Loucy (cell line): ENCODE data around the gene NEDD4L.

Experiments used
- H2AFZ ChIP-seq: fragments of 200-600 bp; sonication (generic); 2 replicates; pipeline ENCODE4 v1.6.0; 2016; ENCODE audit warnings: antibody characterized with exemption, mild to moderate bottlenecking, low read length, moderate library complexity
- H3F3A ChIP-seq: fragments of 200-600 bp; 2 replicates; pipeline ENCODE4 v1.6.0; 2016; ENCODE audit warnings: antibody characterized with exemption, low read depth, mild to moderate bottlenecking
- H3K27me3 ChIP-seq: fragments of 200-600 bp; sonication (generic); 2 replicates; pipeline ENCODE4 v1.6.1; 2014; ENCODE audit warnings: low read length, mild to moderate bottlenecking; ENCODE audit not compliant: insufficient read depth, poor library complexity, severe bottlenecking
- H3K36me3 ChIP-seq: fragments of 200-600 bp; sonication (generic); 2 replicates; pipeline ENCODE4 v1.6.1; 2016; ENCODE audit warnings: low read length; ENCODE audit not compliant: insufficient read depth
- H3K4me1 ChIP-seq: fragments of 200-600 bp; sonication (generic); 2 replicates; pipeline ENCODE4 v1.5.1; 2014; ENCODE audit warnings: low read length, mild to moderate bottlenecking; ENCODE audit not compliant: insufficient read depth, poor library complexity, severe bottlenecking
- H3K4me2 ChIP-seq: fragments of 200-600 bp; sonication (generic); 2 replicates; pipeline ENCODE4 v1.6.0; 2014; ENCODE audit warnings: antibody characterized with exemption, low read length, low read depth, mild to moderate bottlenecking; ENCODE audit not compliant: poor library complexity, severe bottlenecking
- H3K4me3 ChIP-seq: fragments of 200-600 bp; sonication (generic); 2 replicates; pipeline ENCODE4 v1.5.1; 2014; ENCODE audit warnings: low read length, mild to moderate bottlenecking, mixed read lengths; ENCODE audit not compliant: poor library complexity, severe bottlenecking
- H3K79me2 ChIP-seq: fragments of 200-600 bp; sonication (generic); 2 replicates; pipeline ENCODE4 v1.6.1; 2014; ENCODE audit warnings: low read length; ENCODE audit not compliant: insufficient read depth
- H3K9ac ChIP-seq: fragments of 200-600 bp; sonication (generic); 2 replicates; pipeline ENCODE4 v1.6.0; 2014; ENCODE audit warnings: mild to moderate bottlenecking, low read depth, low read length, moderate library complexity; ENCODE audit not compliant: poor library complexity, severe bottlenecking
- H3K9me2 ChIP-seq: fragments of 200-600 bp; sonication (generic); replicated peaks from 2 replicates; pipeline ENCODE4 v1.6.1; 2016; ENCODE audit warnings: low read depth, low read length, mixed read lengths
- H3K9me3 ChIP-seq: fragments of 200-600 bp; sonication (generic); 2 replicates; pipeline ENCODE4 v1.6.1; 2014; ENCODE audit warnings: mild to moderate bottlenecking, antibody characterized with exemption, low read length, low read depth; ENCODE audit not compliant: insufficient read depth
- H4K20me1 ChIP-seq: fragments of 200-600 bp; sonication (generic); 2 replicates; pipeline ENCODE4 v1.6.0; 2014; ENCODE audit warnings: antibody characterized with exemption, low read length, mild to moderate bottlenecking; ENCODE audit not compliant: insufficient read depth, poor library complexity, severe bottlenecking
- CTCF ChIP-seq: fragments of 200-600 bp; sonication (generic); conservative IDR thresholded peaks from 2 replicates; pipeline ENCODE4 v1.5.1; 2014; ENCODE audit warnings: mild to moderate bottlenecking, antibody characterized with exemption, low read length
- EZH2phosphoT487 ChIP-seq: fragments of 200-600 bp; IDR thresholded peaks from 2 replicates; pipeline ENCODE4 v1.6.1; 2018; ENCODE audit warnings: antibody characterized with exemption, mild to moderate bottlenecking, moderate library complexity, borderline replicate concordance

Gene NEDD4L

DNA sequence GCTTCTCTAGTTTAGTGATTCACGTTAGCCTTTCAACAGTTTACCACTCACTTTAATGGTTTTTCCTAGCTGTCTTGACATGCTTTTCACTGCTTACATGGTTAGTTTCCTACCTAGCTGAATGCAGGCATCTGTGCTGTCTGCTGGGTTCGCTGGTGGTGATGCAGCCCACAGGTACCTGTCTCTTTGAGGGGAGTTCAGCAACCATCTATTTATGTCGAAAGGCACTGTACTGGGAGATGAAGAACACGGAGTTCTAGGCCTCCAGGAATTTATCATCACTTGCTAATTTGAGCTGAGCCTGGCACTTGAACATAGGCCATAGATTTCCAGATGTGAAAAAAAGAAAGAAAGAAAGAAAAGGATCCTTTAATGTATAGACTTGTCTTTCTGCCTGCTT lies 148.5 kb downstream of the NEDD4L start:
- no peak overlapping the region for H3K4me3 ChIP-seq
- H3K9me2 ChIP-seq: no peaks in the 10 kb centered on the region
- no peaks in the 10 kb centered on the region for H3K36me3 ChIP-seq
- no peak overlapping the region for H2AFZ ChIP-seq
- H3K4me2 ChIP-seq: no peak overlapping the region
- H3F3A ChIP-seq: no peaks in the 10 kb centered on the region
- TF ChIP-seq CTCF (no peak), EZH2phosphoT487 (no peak)
- H4K20me1 ChIP-seq: no peaks in the 10 kb centered on the region
- no peak overlapping the region for H3K9ac ChIP-seq
- H3K4me1 ChIP-seq: peaks cover 2% of the 10 kb centered on the region
- H3K9me3 ChIP-seq: no peaks in the 10 kb centered on the region
- no peaks in the 10 kb centered on the region for H3K27me3 ChIP-seq
- H3K79me2 ChIP-seq: no peaks in the 10 kb centered on the region

DNA sequence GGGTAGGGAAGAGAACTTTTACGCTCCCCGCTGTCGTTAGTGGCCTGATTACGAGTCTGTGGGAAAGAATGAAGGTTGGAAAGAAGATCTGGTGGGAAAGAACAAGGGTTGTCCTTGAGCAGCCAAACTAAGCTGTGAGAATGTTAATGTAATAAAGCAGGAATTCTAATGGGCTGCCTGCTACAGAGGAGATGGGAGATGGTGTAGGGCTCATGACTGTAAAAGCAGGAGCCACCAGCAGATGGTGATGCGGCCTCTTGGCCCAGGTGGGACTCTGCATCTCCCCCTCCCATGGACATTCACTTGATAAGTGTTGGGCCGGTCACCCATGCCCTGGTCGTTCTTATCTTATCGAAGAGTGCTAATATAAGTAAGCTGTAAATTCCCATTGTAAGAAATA lies 150.0 kb downstream of the NEDD4L start:
- Histone ChIP-seq H3K9me3 (no peaks in the 10 kb centered on the region), H3K9me2 (no peaks in the 10 kb centered on the region), H3K9ac (no peak overlapping the region), H4K20me1 (no peaks in the 10 kb centered on the region), H3K36me3 (no peaks in the 10 kb centered on the region), H3K79me2 (no peaks in the 10 kb centered on the region), H3K4me1 (peaks cover 2% of the 10 kb centered on the region), H2AFZ (no peak overlapping the region), H3K4me3 (no peak overlapping the region), H3K27me3 (no peaks in the 10 kb centered on the region), H3K4me2 (no peak overlapping the region), H3F3A (no peaks in the 10 kb centered on the region)
- TF ChIP-seq CTCF (peak; percentile 47), EZH2phosphoT487 (no peak)

DNA sequence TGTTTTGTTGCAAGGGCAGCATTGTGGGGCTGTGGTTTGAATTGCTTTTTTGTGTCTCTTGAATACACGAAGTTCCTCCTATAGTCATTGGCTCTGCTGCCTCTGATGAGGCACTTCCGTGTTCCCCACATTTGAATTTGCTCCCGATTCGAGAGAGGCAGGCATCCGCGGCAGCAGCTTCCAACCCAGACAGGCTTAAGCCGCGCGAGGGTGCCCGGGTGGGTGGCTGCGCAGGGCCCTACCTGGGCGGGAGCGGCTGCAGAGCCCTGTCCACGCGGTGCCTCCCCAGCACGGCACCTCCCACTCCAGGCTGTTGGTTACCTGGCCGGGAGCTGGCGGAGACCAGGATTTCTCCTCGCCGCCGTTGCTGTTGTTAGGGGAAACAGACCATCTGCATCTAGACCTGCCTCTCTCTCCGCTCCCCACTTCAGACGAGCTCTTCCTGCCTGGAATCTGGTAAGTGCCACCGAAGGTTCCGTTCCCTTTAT lies 151.3 kb downstream of the NEDD4L start:
- H2AFZ ChIP-seq: no peak overlapping the region
- H3K4me2 ChIP-seq: peak overlapping the region; percentile 17
- no peaks in the 10 kb centered on the region for H3K27me3 ChIP-seq
- TF ChIP-seq CTCF: no peak
- TF ChIP-seq EZH2phosphoT487: no peak
- no peaks in the 10 kb centered on the region for H3K79me2 ChIP-seq
- H3K36me3 ChIP-seq: no peaks in the 10 kb centered on the region
- no peaks in the 10 kb centered on the region for H3F3A ChIP-seq
- H3K4me1 ChIP-seq: peaks cover 2% of the 10 kb centered on the region
- H3K9ac ChIP-seq: no peak overlapping the region
- no peaks in the 10 kb centered on the region for H4K20me1 ChIP-seq
- H3K9me2 ChIP-seq: no peaks in the 10 kb centered on the region
- peak overlapping the region; percentile 17 for H3K4me3 ChIP-seq
- no peaks in the 10 kb centered on the region for H3K9me3 ChIP-seq
